Measurements from ENCODE around the gene ITGAX. TPM values are rescaled to one million over a fixed set of nuclear protein-coding genes. Genes with fewer than 3 reads are reported as not detected.

ITGAX gene
- total and polyA plus RNA-seq, 2 experiments from 2014 or later: not detected

GRCh38 chr16:31390504-31391041, 35.6 kb downstream of the ITGAX start:
- H3K79me2 ChIP-seq (ENCODE audit: insufficient read depth): no peaks in the 10 kb centered on the region

GRCh38 chr16:31393056-31393455, 38.1 kb downstream of the ITGAX start, which contains the start of gene ITGAD:
Gene ITGAD, plus strand, starts transcription at chr16:31393335. Its CDS starts 26 bp downstream, at chr16:31393361.
- H3K27me3 ChIP-seq (replicated peaks; ENCODE audit: insufficient read depth): peaks cover 6% of the 10 kb centered on the region; the same call in 1 of the 2 replicates
- no peaks in the 10 kb centered on the region for H3F3A ChIP-seq (ENCODE audit: insufficient read depth)
- H2AFZ ChIP-seq: no peak within 1 kb of the TSS
- H3K9me2 ChIP-seq (ENCODE audit: insufficient read depth): no peaks in the 10 kb centered on the region
- H3K9ac ChIP-seq: no peak within 1 kb of the TSS
- TF ChIP-seq EZH2 (IDR thresholded peaks at IDR 0.05; ENCODE audit: insufficient read depth, poor library complexity, severe bottlenecking): no peak
- no peak for TF ChIP-seq EZH2phosphoT487 (IDR thresholded peaks at IDR 0.05; ENCODE audit: insufficient read depth, low read depth)
- no peaks in the 10 kb centered on the region for H3K36me3 ChIP-seq (ENCODE audit: low read depth)
- 38 to 46% methylated on average over 5 of the region's 5 CpGs for WGBS, 2 experiments (ENCODE audit: low coverage in 1 of 2, low lambda C conversion rate in 2 of 2, missing lambda C conversion rate in 2 of 2)
- H3K27ac ChIP-seq: no peak within 1 kb of the TSS
- H3K4me1 ChIP-seq (ENCODE audit: insufficient read depth): no peaks in the 10 kb centered on the region
- H3K79me2 ChIP-seq (ENCODE audit: insufficient read depth): no peaks in the 10 kb centered on the region
- H4K20me1 ChIP-seq (ENCODE audit: insufficient read depth): no peaks in the 10 kb centered on the region
- H3K4me2 ChIP-seq (ENCODE audit: unreplicated experiment): no peak within 1 kb of the TSS
- no peak for DNase-seq
- no peaks in the 10 kb centered on the region for H3K9me3 ChIP-seq (ENCODE audit: low read depth)
- in situ Hi-C loops (cut with MboI): no loop called here
- H3K4me3 ChIP-seq: no peak within 1 kb of the TSS

More at GRCh38 chr16:31390504-31391041, 35.6 kb downstream of the ITGAX start:
- TF ChIP-seq EZH2phosphoT487 (IDR thresholded peaks at IDR 0.05; ENCODE audit: insufficient read depth, low read depth) (no peak), EZH2 (IDR thresholded peaks at IDR 0.05; ENCODE audit: insufficient read depth, poor library complexity, severe bottlenecking) (no peak)
- H2AFZ ChIP-seq: no peak overlapping the region
- no peak overlapping the region for H3K4me2 ChIP-seq (ENCODE audit: unreplicated experiment)
- no peak overlapping the region for H3K27ac ChIP-seq
- no peaks in the 10 kb centered on the region for H3K9me2 ChIP-seq (ENCODE audit: insufficient read depth)
- in situ Hi-C loops (cut with MboI): no loop called here
- no peaks in the 10 kb centered on the region for H3K36me3 ChIP-seq (ENCODE audit: low read depth)
- no peak overlapping the region for H3K4me3 ChIP-seq
- H3F3A ChIP-seq (ENCODE audit: insufficient read depth): peaks cover 11% of the 10 kb centered on the region; the same call in 1 of the 2 replicates
- no peak overlapping the region for H3K9ac ChIP-seq
- H4K20me1 ChIP-seq (ENCODE audit: insufficient read depth): no peaks in the 10 kb centered on the region
- H3K9me3 ChIP-seq (ENCODE audit: low read depth): no peaks in the 10 kb centered on the region
- H3K4me1 ChIP-seq (ENCODE audit: insufficient read depth): peaks cover 14% of the 10 kb centered on the region
- peaks cover 6% of the 10 kb centered on the region; the same call in 1 of the 2 replicates for H3K27me3 ChIP-seq (replicated peaks; ENCODE audit: insufficient read depth)
- DNase-seq: no peak
- 38 to 44% methylated on average over 6 of the region's 6 CpGs for WGBS, 2 experiments (ENCODE audit: low coverage in 1 of 2, low lambda C conversion rate in 2 of 2, missing lambda C conversion rate in 2 of 2)

- in situ Hi-C loops (cut with MboI): no loop called here
- WGBS, 2 experiments (ENCODE audit: low coverage in 1 of 2, low lambda C conversion rate in 2 of 2, missing lambda C conversion rate in 2 of 2): 59 to 66% methylated on average over 6 of the region's 6 CpGs
Observed at GRCh38 chr16:31395647-31396046, 40.7 kb downstream of the ITGAX start.

GRCh38 chr16:31397096-31397660, 42.2 kb downstream of the ITGAX start:
- no peaks in the 10 kb centered on the region for H3K9me3 ChIP-seq (ENCODE audit: low read depth)
- 63 to 65% methylated on average over 17 to 18 of the region's 18 CpGs for WGBS, 2 experiments (ENCODE audit: low coverage in 1 of 2, low lambda C conversion rate in 2 of 2, missing lambda C conversion rate in 2 of 2)
- H3K4me1 ChIP-seq (ENCODE audit: insufficient read depth): no peaks in the 10 kb centered on the region
- DNase-seq: no peak
- H3F3A ChIP-seq (ENCODE audit: insufficient read depth): no peaks in the 10 kb centered on the region
- H3K9ac ChIP-seq: no peak overlapping the region
- H4K20me1 ChIP-seq (ENCODE audit: insufficient read depth): no peaks in the 10 kb centered on the region
- TF ChIP-seq EZH2 (IDR thresholded peaks at IDR 0.05; ENCODE audit: insufficient read depth, poor library complexity, severe bottlenecking) (no peak), EZH2phosphoT487 (IDR thresholded peaks at IDR 0.05; ENCODE audit: insufficient read depth, low read depth) (no peak)
- H3K4me3 ChIP-seq: no peak overlapping the region
- H3K9me2 ChIP-seq (ENCODE audit: insufficient read depth): no peaks in the 10 kb centered on the region
- no peak overlapping the region for H3K4me2 ChIP-seq (ENCODE audit: unreplicated experiment)
- no peaks in the 10 kb centered on the region for H3K27me3 ChIP-seq (replicated peaks; ENCODE audit: insufficient read depth)
- in situ Hi-C loops (cut with MboI): no loop called here
- no peak overlapping the region for H3K27ac ChIP-seq
- H2AFZ ChIP-seq: no peak overlapping the region
- no peaks in the 10 kb centered on the region for H3K79me2 ChIP-seq (ENCODE audit: insufficient read depth)
- H3K36me3 ChIP-seq (ENCODE audit: low read depth): no peaks in the 10 kb centered on the region

More at GRCh38 chr16:31395647-31396046, 40.7 kb downstream of the ITGAX start:
- no peaks in the 10 kb centered on the region for H4K20me1 ChIP-seq (ENCODE audit: insufficient read depth)
- no peaks in the 10 kb centered on the region for H3K4me1 ChIP-seq (ENCODE audit: insufficient read depth)
- no peaks in the 10 kb centered on the region for H3K79me2 ChIP-seq (ENCODE audit: insufficient read depth)
- H3K27me3 ChIP-seq (replicated peaks; ENCODE audit: insufficient read depth): no peaks in the 10 kb centered on the region; the same call in 1 of the 2 replicates
- no peak for DNase-seq
- H3K4me2 ChIP-seq (ENCODE audit: unreplicated experiment): no peak overlapping the region
- no peak for TF ChIP-seq EZH2 (IDR thresholded peaks at IDR 0.05; ENCODE audit: insufficient read depth, poor library complexity, severe bottlenecking)
- no peak overlapping the region for H3K27ac ChIP-seq
- no peak overlapping the region for H3K4me3 ChIP-seq
- H2AFZ ChIP-seq: no peak overlapping the region
- no peaks in the 10 kb centered on the region for H3K9me3 ChIP-seq (ENCODE audit: low read depth)
- H3F3A ChIP-seq (ENCODE audit: insufficient read depth): no peaks in the 10 kb centered on the region
- no peak overlapping the region for H3K9ac ChIP-seq
- H3K36me3 ChIP-seq (ENCODE audit: low read depth): no peaks in the 10 kb centered on the region
- no peaks in the 10 kb centered on the region for H3K9me2 ChIP-seq (ENCODE audit: insufficient read depth)

All from GM23248 (cell line).